Esophagus muscularis mucosa (tissue), 4 donors: ENCODE results near the gene PLXDC2. TPM values are rescaled to one million over a fixed set of nuclear protein-coding genes. Genes with fewer than 3 reads are reported as not detected.

Source experiments
- DNase-seq: peaks from one replicate; pipeline ENCODE4 v3.0.0-alpha.2; 2017; ENCODE audit errors: extremely low spot score
- H3K27ac ChIP-seq, 4 donors: fragments of 200-600 bp; sonication (generic); replicated peaks in 1 of 4; 1 replicate in 3 of 4; 2 replicates in 1 of 4; pipeline ENCODE4 v1.5.1; 2016 to 2019; ENCODE audit warnings: mild to moderate bottlenecking in 1 of 4
- H3K27me3 ChIP-seq, 4 donors: fragments of 200-600 bp; sonication (generic); one replicate each; pipeline versions ENCODE4 v1.5.1 to v1.6.0; 2016 to 2019
- H3K36me3 ChIP-seq, 4 donors: fragments of 200-600 bp; sonication (generic); one replicate each; pipeline ENCODE4 v1.5.1; 2016 to 2019
- H3K4me1 ChIP-seq, 4 donors: fragments of 200-600 bp; sonication (generic); one replicate each; pipeline ENCODE4 v1.5.1; 2016 to 2019
- H3K4me3 ChIP-seq, 4 donors: fragments of 200-600 bp; sonication (generic); 1 replicate in 2 of 4; 2 replicates in 2 of 4; pipeline ENCODE4 v1.5.1; 2016 to 2019; ENCODE audit warnings: mild to moderate bottlenecking in 4 of 4, moderate library complexity in 1 of 4
- H3K9me3 ChIP-seq, 4 donors: fragments of 200-600 bp; sonication (generic); 1 replicate in 3 of 4; 2 replicates in 1 of 4; pipeline ENCODE4 v1.5.1; 2016 to 2019
- EP300 ChIP-seq: sonication (generic); formaldehyde crosslinking; IDR thresholded peaks from one replicate; pipeline ENCODE4 v1.6.1; 2017; ENCODE audit warnings: antibody characterized with exemption
- POLR2A ChIP-seq: fragments of 450-650 bp; IDR thresholded peaks from one replicate; pipeline ENCODE4 v1.6.1; 2017; ENCODE audit warnings: antibody characterized with exemption, moderate library complexity, mild to moderate bottlenecking, low read depth
- POLR2AphosphoS5 ChIP-seq, 2 donors: sonication (generic); formaldehyde crosslinking; IDR thresholded peaks; one replicate each; pipeline ENCODE4 v1.6.1; 2017; ENCODE audit warnings: antibody characterized with exemption in 2 of 2
- WGBS: methylation state at CpG from one replicate; pipeline ENCODE4 v1.1.5; 2018; 5-methylcytosine and 5-hydroxymethylcytosine counted together
- intact Hi-C: fragments of 100-400 bp; cut with DNase I; formaldehyde crosslinking; loops from one replicate; pipeline ENCODE4 v1.15.1; 2023
- small RNA-seq, 3 donors: library from RNA; depleted of rRNA; stranded (forward); fragments of <200 nt; gene quantifications; one replicate each; pipeline ENCODE3, GENCODE V24; 2016
- total RNA-seq, 4 donors: library from RNA; depleted of rRNA; stranded (reverse); fragments of >200 nt; gene quantifications; one replicate each; pipeline versions ENCODE4 v1.1.0 to v1.2.1, GENCODE V29; 2016
- TF ChIP-seq, protein P1 (sequence below), 3 experiments: fragments of 200-600 bp in 2 of 3; fragments of 450-650 bp in 1 of 3; sonication (generic) in 2 of 3; IDR thresholded peaks; one replicate each; pipeline ENCODE4 v1.5.1; 2017 to 2019; ENCODE audit warnings: antibody characterized with exemption in 3 of 3, mild to moderate bottlenecking in 2 of 3, moderate library complexity in 1 of 3

Gene PLXDC2
- total RNA-seq, 4 donors from 2014 or later, result 28.7 to 54.2 (median 42.4) TPM

DNA sequence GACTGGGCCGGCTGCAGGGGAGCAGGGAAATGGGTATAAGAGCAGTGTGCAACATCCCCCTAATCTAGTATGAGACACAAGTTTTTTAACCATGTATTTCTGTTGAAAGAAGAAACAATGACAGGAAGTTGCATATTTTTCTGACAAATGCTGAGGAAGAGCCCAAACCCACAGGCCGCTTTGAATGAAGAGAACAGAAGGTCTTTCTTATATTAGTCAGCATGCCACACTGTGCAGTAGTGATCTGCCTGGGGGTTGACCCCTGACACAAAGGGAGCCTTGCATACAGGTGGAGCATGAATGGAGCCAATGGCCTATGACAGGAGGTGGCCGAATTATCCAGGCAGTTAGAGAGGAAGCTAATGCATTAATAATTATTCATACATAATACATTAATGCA is 518.3 kb downstream of the PLXDC2 start:
- TF ChIP-seq EP300 (no peak), POLR2AphosphoS5 (IDR thresholded peaks at IDR 0.05) (no peak), POLR2A (no peak)
- TF ChIP-seq, protein P1, sequence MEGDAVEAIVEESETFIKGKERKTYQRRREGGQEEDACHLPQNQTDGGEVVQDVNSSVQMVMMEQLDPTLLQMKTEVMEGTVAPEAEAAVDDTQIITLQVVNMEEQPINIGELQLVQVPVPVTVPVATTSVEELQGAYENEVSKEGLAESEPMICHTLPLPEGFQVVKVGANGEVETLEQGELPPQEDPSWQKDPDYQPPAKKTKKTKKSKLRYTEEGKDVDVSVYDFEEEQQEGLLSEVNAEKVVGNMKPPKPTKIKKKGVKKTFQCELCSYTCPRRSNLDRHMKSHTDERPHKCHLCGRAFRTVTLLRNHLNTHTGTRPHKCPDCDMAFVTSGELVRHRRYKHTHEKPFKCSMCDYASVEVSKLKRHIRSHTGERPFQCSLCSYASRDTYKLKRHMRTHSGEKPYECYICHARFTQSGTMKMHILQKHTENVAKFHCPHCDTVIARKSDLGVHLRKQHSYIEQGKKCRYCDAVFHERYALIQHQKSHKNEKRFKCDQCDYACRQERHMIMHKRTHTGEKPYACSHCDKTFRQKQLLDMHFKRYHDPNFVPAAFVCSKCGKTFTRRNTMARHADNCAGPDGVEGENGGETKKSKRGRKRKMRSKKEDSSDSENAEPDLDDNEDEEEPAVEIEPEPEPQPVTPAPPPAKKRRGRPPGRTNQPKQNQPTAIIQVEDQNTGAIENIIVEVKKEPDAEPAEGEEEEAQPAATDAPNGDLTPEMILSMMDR (IDR thresholded peaks at IDR 0.05), result no peak
- H3K27ac ChIP-seq, result no peak overlapping the region
- intact Hi-C loops, result no loop called here
- H3K9me3 ChIP-seq, result peaks cover 0 to 4% (median 1%) of the 10 kb centered on the region in 4 donors
- WGBS, result 76% methylated on average over 3 of the region's 3 CpGs
- DNase-seq, result no peak
- H3K4me3 ChIP-seq, result no peak overlapping the region
- no peaks in the 10 kb centered on the region for H3K4me1 ChIP-seq
- no peaks in the 10 kb centered on the region for H3K36me3 ChIP-seq
- H3K27me3 ChIP-seq, result no peaks in the 10 kb centered on the region

Small RNA genes within 50 kb of the gene (small RNA-seq; reads per million reads assigned to genes)
- 0 reads per million in 3 donors for gene RNU6-1212P
